Small intestine (tissue), 7 donors: ENCODE results near the gene VAT1L. TPM values are rescaled to one million over a fixed set of nuclear protein-coding genes. Genes with fewer than 3 reads are reported as not detected.

Source experiments
- DNase-seq, 2 donors: peaks; one replicate each; pipeline versions ENCODE4 v3.0.0 to v3.0.0-alpha.2; 2013
- FAIRE-seq: peaks from 2 replicates; lab custom pipeline; 2012; peaks lifted over from hg19 to GRCh38; lab: Jason Lieb, UNC
- H3K27ac ChIP-seq, 3 donors: one replicate each; pipeline ENCODE4 v1.5.1; 2013; ENCODE audit warnings: low read length in 2 of 3, mild to moderate bottlenecking in 2 of 3, control low read depth in 1 of 3, inconsistent platforms in 1 of 3, low read depth in 1 of 3, moderate library complexity in 1 of 3
- H3K27me3 ChIP-seq, 3 donors: one replicate each; pipeline ENCODE4 v1.6.1; 2013; ENCODE audit warnings: low read length in 3 of 3, inconsistent platforms in 1 of 3; ENCODE audit not compliant: control insufficient read depth in 3 of 3, insufficient read depth in 3 of 3
- H3K36me3 ChIP-seq, 3 donors: one replicate each; pipeline ENCODE4 v1.6.1; 2013; ENCODE audit warnings: low read length in 3 of 3, inconsistent platforms in 1 of 3, low read depth in 1 of 3, mild to moderate bottlenecking in 1 of 3, moderate library complexity in 1 of 3; ENCODE audit not compliant: control insufficient read depth in 3 of 3, insufficient read depth in 2 of 3
- H3K4me1 ChIP-seq, 3 donors: one replicate each; pipeline ENCODE4 v1.6.1; 2013; ENCODE audit warnings: low read length in 2 of 3, inconsistent platforms in 1 of 3, low read depth in 1 of 3, mild to moderate bottlenecking in 1 of 3, moderate library complexity in 1 of 3; ENCODE audit not compliant: control insufficient read depth in 3 of 3, insufficient read depth in 2 of 3
- H3K4me3 ChIP-seq, 3 donors: one replicate each; pipeline ENCODE4 v1.5.1; 2013; ENCODE audit warnings: low read length in 3 of 3, control low read depth in 1 of 3, inconsistent platforms in 1 of 3, low read depth in 1 of 3, mild to moderate bottlenecking in 1 of 3, moderate library complexity in 1 of 3
- H3K9me3 ChIP-seq, 2 donors: one replicate each; pipeline ENCODE4 v1.6.1; 2013; ENCODE audit warnings: low read depth in 1 of 2, low read length in 1 of 2; ENCODE audit not compliant: control insufficient read depth in 2 of 2, insufficient read depth in 1 of 2
- WGBS, 3 donors: extraction: QIAGEN DNeasy Blood & Tissue Kit; methylation state at CpG; one replicate each; pipeline ENCODE4 v1.1.7; 2013; 5-methylcytosine and 5-hydroxymethylcytosine counted together
- polyA plus RNA-seq, 4 donors: library from polyadenylated mRNA; stranded (reverse) in 3 of 4; unstranded in 1 of 4; fragments of 200-250 nt in 3 of 4; fragments of 120-200 nt in 1 of 4; gene quantifications; one replicate each; pipeline versions ENCODE4 v1.2.1 to v1.2.3, GENCODE V29; 2013
- donor health status: healthy with polysubstance abuse.
- donor health status: control.
- donor health status: control.
- donor health status: Bipolar disorder and iron deficiency.
- donor health status: healthy.

The VAT1L gene
- polyA plus RNA-seq, 4 donors, result 0.22 to 3.5 (median 1.6) TPM

GRCh38 chr16:77874347-77874746 is 86.0 kb downstream of the VAT1L start:
- H3K36me3 ChIP-seq, result no peaks in the 10 kb centered on the region
- DNase-seq (no peak), FAIRE-seq (no peak)
- H3K4me1 ChIP-seq, result no peaks in the 10 kb centered on the region
- H3K9me3 ChIP-seq, result no peaks in the 10 kb centered on the region
- H3K27me3 ChIP-seq, result peaks cover 0 to 5% (median 0%) of the 10 kb centered on the region in 3 donors
- WGBS, 3 donors, result 65 to 100% (median 73%) methylated on average over 1 of the region's 1 CpG
- no peak overlapping the region for H3K27ac ChIP-seq
- no peak overlapping the region for H3K4me3 ChIP-seq

GRCh38 chr16:77876776-77877175 is 88.4 kb downstream of the VAT1L start:
- Histone ChIP-seq H3K27ac (no peak overlapping the region), H3K27me3 (peaks cover 0 to 5% (median 0%) of the 10 kb centered on the region in 3 donors), H3K9me3 (no peaks in the 10 kb centered on the region), H3K4me3 (no peak overlapping the region), H3K36me3 (no peaks in the 10 kb centered on the region), H3K4me1 (no peaks in the 10 kb centered on the region)
- 69 to 84% (median 78%) methylated on average over 2 of the region's 2 CpGs for WGBS, 3 donors
- DNase-seq (no peak), FAIRE-seq (no peak)

- Histone ChIP-seq H3K9me3 (no peaks in the 10 kb centered on the region), H3K4me3 (no peak overlapping the region), H3K27me3 (peaks cover 0 to 5% (median 0%) of the 10 kb centered on the region in 3 donors), H3K4me1 (no peaks in the 10 kb centered on the region), H3K27ac (no peak overlapping the region), H3K36me3 (no peaks in the 10 kb centered on the region)
- no peak for DNase-seq
- no peak for FAIRE-seq
- WGBS, 3 donors, result 67 to 79% (median 71%) methylated on average over 7 of the region's 7 CpGs
Measured at GRCh38 chr16:77877712-77878347, 89.5 kb downstream of the VAT1L start.

GRCh38 chr16:77881355-77882030 is 93.1 kb downstream of the VAT1L start:
- Histone ChIP-seq H3K27me3 (no peaks in the 10 kb centered on the region), H3K4me1 (no peaks in the 10 kb centered on the region), H3K27ac (no peak overlapping the region), H3K36me3 (no peaks in the 10 kb centered on the region), H3K4me3 (no peak overlapping the region), H3K9me3 (no peaks in the 10 kb centered on the region)
- FAIRE-seq, result no peak
- no peak for DNase-seq
- 59 to 64% (median 64%) methylated on average over 2 of the region's 2 CpGs for whole genome bisulfite sequencing, 3 donors

- no peaks in the 10 kb centered on the region for H3K9me3 ChIP-seq
- H3K27ac ChIP-seq, result no peak overlapping the region
- no peaks in the 10 kb centered on the region for H3K4me1 ChIP-seq
- FAIRE-seq (no peak), DNase-seq (no peak)
- no peak overlapping the region for H3K4me3 ChIP-seq
- no peaks in the 10 kb centered on the region for H3K27me3 ChIP-seq
- no peaks in the 10 kb centered on the region for H3K36me3 ChIP-seq
- WGBS, 3 donors, result 70 to 83% (median 72%) methylated on average over 1 of the region's 1 CpG
Measured at GRCh38 chr16:77882358-77882757, 94.0 kb downstream of the VAT1L start.

- FAIRE-seq, result no peak
- WGBS, 3 donors, result 68 to 72% (median 70%) methylated on average over 6 of the region's 6 CpGs
Measured at GRCh38 chr16:77885571-77886295, 97.4 kb downstream of the VAT1L start.

GRCh38 chr16:77888871-77889270 is 100.5 kb downstream of the VAT1L start:
- FAIRE-seq, result no peak
- H3K9me3 ChIP-seq, result no peaks in the 10 kb centered on the region
- peaks cover 0 to 3% (median 0%) of the 10 kb centered on the region in 3 donors for H3K27me3 ChIP-seq
- no peak overlapping the region for H3K27ac ChIP-seq
- H3K4me3 ChIP-seq, result no peak overlapping the region
- no peak for DNase-seq
- no peaks in the 10 kb centered on the region for H3K4me1 ChIP-seq
- WGBS, 3 donors, result 24 to 44% (median 27%) methylated on average over 7 of the region's 7 CpGs
- no peaks in the 10 kb centered on the region for H3K36me3 ChIP-seq

More at GRCh38 chr16:77885571-77886295, 97.4 kb downstream of the VAT1L start:
- Histone ChIP-seq H3K36me3 (no peaks in the 10 kb centered on the region), H3K4me1 (no peaks in the 10 kb centered on the region), H3K4me3 (no peak overlapping the region), H3K27me3 (no peaks in the 10 kb centered on the region), H3K27ac (no peak overlapping the region), H3K9me3 (no peaks in the 10 kb centered on the region)
- DNase-seq, result no peak

GRCh38 chr16:77890075-77890474 is 101.7 kb downstream of the VAT1L start:
- no peaks in the 10 kb centered on the region for H3K9me3 ChIP-seq
- H3K4me3 ChIP-seq, result no peak overlapping the region
- DNase-seq (no peak), FAIRE-seq (no peak)
- no peak overlapping the region for H3K27ac ChIP-seq
- no peaks in the 10 kb centered on the region for H3K4me1 ChIP-seq
- H3K27me3 ChIP-seq, result peaks cover 0 to 3% (median 0%) of the 10 kb centered on the region in 3 donors
- no peaks in the 10 kb centered on the region for H3K36me3 ChIP-seq
